NCI-H510A treated with DMSO at 0.1 percent for 48 hours (cell line): ENCODE data around the gene OR51L1.
A peak's percentile ranks its signal among the peaks of the same experiment; 100 is the strongest.
"Not testable (repeated sequence)": the region's sequence is repeated elsewhere in the genome, so short reads cannot be mapped to it uniquely, and the experiment has no call there.

ENCODE experiments used
- DNase-seq: peaks from one replicate; lab custom pipeline; 2025; lab: John Stamatoyannopoulos, UW

The OR51L1 gene, protein sequence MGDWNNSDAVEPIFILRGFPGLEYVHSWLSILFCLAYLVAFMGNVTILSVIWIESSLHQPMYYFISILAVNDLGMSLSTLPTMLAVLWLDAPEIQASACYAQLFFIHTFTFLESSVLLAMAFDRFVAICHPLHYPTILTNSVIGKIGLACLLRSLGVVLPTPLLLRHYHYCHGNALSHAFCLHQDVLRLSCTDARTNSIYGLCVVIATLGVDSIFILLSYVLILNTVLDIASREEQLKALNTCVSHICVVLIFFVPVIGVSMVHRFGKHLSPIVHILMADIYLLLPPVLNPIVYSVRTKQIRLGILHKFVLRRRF

DNA sequence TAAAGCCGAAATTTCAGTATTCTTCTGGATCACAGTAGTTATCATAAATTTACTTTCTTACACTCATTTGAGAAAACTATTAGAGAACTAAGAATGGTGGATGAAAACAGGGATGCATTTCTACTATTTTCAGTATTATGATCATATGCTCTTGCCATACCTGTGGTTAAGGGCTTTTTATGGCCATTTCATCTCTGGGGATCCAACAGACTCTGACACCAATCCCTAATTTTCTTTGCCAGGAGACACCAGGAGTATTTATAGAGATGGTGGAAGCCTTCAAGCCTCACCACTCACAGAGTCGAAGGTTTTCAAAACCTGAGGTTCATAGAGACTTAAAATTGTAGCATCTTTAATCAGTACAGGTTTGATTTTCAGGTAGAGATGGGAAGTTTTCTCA is at the start of gene OR51L1:
TSS of gene OR51L1 (plus strand) at position 301 of the 400 bp plus-strand sequence. CDS start 4,132 bp downstream, outside the sequence.
- no peak for DNase-seq

DNA sequence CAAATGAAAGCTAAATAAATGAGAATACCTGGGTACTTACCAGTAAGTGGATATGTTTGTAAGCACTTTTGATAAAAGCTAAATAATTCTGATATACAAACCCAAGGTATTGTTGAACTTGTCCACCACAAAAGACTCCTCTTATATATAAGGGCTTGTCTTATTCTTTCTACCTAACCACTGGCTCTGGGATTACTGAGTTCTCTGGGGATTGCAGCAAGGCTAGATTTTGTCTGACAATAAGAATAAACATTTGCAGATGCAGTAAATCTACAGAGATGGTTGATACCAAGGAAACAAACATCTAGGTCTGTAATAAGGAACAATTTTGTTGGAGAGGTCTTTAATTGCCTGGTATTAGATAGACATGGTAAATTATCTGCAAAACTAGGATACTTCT is 47.1 kb upstream of the OR51L1 start, which contains the start of gene OR51A4:
TSS of gene OR51A4 (minus strand) at position 101 of the 400 bp plus-strand sequence. CDS start 505 bp downstream, outside the sequence.
- DNase-seq: no peak

DNA sequence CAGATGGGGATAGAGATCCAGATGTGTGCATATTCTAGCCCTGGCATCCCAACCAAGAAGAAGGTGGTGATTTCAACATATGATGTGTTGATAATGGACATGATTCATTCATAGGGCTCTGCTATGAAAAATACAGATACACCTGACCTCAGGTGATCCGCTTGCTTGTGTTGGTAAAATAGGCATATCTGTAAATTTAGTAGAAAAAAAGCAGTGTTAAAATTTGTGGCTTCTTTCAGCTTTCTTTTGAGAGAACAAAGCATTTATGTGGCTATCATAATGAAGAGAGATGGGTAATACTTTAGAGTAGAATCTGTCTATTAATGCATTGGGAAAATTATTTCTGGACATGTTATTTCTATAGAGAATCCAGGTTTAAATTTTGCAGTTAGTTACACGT is 39.0 kb upstream of the OR51L1 start, which contains the start of gene OR51A2:
TSS of gene OR51A2 (minus strand) at position 101 of the 400 bp plus-strand sequence. CDS start at position 101, 0 bp downstream.
- not testable (repeated sequence) for DNase-seq

DNA sequence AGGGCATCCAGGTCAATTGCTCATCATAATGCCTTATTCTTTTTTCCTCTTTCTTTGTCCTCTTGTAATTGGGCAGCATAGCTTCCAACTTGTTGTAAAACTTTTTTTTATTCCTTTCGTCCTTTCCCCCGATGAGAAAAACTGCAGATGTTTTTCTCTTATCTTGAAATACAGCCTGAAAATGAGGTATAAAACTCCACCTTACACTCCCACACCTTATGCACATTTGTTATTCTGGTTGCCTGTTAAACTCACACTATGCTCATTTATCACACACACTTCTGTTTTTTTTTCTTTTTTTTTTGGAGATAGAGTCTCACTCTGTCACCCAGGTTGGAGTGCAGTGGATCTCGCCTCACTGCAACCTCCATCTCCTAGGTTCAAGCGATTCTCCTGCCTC is 37.3 kb upstream of the OR51L1 start:
- no peak for DNase-seq

DNA sequence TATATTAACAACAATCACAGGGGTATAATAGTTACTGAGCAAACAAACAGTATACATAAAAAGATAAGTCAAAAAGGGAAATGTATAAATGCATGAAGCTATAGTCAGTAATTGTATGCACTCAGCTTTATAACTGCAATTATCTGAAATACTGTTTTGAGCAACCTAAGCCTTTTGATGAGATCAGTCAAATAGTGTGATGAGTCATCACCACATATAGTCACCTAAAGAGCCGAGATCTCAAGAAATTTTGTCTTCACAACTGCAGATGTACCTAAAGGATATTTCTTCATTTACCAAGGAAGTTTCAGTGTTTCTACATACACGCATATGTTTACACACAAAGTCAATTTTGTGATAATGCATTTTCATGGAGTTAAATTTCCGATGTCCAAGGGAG is 33.8 kb upstream of the OR51L1 start:
- no peak for DNase-seq

DNA sequence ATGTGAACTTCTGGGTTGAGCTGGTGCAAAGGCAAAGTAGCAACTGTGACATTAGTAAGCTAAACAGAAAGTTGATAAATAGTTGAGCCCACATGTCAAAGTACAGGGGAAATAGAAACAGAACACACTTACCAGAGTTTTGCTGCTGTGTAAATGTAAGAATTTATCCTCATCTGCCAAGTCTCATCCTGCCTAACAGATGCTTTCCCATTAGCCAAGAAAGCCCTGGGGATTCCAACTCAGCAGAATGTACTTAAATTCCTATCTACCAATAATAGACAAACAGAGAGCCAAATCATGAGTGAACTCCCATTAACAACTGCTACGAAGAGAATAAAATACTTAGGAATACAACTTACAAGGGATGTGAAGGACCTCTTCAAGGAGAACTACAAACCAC is 31.8 kb upstream of the OR51L1 start:
- no peak for DNase-seq

DNA sequence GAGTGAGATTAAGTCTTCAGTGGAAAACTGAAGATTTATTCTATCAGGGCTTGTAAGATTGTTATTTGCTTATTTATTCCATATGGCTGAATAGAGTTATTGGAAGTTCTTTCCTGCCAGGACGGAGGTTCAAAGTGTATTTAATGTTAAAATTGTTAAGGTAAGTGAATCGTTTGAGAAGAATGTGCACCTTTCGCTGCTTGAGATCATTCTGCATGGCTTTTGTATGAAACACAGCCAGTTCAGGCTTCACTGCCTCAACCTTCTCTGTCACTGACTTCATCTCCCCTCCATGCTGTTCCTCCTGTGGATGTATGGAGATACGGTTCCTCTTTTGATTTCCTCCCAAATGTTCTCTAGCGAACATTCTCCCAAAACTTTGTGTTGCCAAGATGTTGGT is 19.2 kb upstream of the OR51L1 start:
- DNase-seq: no peak

DNA sequence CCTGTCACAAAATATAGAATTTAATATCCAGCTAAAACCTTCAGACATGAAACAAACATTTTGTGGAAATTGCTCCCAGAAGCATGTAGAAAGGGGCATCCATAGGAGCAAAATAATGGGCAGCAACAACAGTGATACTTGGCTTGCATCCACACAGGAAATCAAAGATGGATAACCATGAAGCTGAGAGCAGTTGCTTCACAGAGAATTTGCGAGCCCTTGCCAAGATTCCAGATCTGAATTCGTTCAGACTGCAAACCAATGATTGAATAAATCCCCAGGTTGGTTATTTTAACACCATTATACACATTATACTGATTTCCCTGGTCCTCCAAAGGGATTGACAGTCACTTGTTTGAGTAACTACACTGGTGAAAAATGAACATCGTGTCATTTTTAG is 15.6 kb upstream of the OR51L1 start:
- no peak for DNase-seq

DNA sequence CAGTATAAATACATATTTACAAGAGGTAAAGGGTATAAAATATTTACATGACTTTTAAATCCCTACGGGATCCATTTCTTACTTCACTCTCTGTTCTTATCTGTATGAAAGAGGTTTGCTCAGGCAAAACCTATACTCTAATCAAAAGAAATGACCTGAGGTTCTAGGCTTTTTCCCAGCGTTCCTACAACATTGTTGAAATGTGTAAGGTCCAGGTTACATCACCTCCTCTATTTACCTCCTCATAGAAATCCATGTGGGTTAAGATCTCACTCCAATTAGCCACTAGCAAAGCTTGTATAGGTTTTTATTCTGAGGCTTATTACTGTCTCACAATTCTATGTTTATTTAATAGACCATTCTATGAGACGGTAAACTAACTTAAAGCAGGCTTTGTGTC is 12.0 kb upstream of the OR51L1 start:
- no peak for DNase-seq

DNA sequence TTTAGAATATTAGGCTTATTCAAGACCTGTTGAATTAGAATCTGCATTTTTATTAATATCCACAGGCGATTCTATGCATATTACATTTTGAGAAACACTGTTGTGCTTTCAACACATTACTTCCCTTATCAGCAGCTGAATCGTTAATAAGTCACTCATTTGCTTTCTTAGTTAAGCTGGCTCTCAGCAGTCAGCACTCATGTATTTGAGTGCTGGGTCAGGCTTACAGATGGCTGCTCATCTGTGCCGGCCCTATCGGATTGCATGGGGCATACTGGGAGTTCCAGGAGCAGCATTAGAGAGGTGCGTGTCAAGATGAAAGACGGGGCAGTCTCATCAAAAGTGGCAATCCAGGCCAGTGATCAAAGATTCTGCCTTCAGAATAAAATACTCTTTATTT is 10.8 kb upstream of the OR51L1 start:
- no peak for DNase-seq

DNA sequence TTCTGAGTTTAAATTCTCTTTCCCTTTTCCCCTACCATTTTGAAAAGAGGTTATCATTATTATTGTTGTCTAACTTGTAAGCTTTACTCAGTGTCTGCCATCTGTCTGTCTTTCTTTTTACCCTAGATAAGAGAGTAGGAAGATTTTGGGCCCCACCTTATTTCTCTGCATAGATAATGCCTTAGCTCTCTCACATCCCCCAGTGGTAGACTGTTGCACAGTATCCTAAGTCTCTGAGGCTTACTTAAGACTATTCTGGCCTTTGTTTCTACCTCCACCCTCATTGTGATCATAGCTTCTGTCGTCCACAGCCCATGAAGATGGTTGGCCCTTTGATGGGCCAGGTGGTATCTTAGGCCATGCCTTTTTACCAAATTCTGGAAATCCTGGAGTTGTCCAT is 3.6 kb upstream of the OR51L1 start:
- no peak for DNase-seq

DNA sequence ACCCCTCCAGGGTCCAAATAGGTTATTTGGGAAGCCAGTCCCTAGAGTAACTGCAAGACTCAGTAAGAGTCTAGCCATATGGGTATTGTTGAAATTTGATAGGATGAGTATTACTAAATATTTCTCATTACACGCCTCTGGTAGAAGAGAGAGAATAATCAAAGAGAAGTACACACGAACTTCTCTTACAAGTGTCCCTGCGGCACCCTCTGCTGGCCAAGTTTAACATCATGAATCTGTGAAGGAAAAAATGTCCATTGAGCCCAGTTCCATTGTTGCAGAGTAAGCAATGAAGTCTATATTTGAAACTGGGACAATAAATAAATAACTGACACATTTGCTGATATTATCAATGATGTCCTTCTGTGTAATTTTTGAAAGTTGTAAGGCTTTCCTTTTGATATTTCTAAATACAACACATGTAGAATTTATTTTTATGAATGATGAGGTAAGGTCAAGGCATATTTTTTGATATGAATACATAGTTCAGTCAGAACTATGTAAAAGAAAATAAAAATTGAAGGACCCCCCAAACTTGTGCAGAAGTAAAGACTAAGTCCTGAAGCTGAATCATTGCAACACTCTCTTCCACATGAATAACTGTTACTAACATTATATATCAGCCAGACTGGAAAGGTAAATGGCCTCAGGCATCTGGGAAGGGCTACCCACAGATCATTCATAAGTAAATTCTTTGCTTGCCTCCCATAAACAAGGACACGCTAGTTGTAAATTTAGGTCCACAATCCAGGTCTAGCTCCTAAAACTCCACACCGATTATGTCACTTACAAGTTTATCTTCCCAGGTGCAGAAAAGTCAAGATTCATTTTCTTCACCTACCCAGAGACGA is 10.0 kb downstream of the OR51L1 start:
- DNase-seq: peak; percentile 78

DNA sequence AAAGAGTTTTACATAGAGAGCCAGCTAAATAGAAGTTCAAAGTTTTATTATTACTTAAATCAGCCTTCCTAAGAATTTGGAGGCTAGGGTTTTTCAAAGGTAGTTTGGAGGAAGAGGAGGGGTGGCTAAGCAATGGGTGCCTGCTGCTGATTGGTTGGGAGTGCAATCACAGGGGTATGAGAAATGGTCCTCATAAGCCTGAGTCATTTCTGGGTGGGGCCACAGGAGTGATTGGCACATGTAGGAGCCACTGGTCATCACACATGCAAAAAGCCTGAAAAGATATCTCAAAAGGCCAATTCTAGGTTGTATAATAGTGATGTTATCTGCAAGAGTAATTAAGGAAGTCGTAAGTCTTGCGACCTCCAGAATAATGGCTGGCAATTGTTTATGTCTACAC is 12.9 kb downstream of the OR51L1 start:
- DNase-seq: no peak

DNA sequence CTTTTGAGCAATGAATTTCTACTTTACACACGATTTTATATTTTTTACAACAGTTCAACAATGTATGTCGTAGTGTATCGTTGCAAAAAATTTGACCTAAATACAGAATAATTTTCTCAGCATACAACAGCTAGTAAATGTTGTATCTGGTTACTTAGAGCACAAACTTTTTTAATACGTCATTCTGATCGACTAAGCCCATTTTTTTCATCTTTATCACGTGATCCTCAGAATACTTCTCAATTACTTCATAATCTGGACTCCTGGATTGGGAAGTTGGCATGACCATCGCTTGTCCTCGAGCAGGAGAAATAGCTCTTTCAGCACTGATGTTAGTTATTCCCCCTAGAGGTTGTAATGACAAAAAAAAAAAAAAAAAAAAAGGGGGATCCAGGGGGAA is 16.6 kb downstream of the OR51L1 start:
- no peak for DNase-seq

DNA sequence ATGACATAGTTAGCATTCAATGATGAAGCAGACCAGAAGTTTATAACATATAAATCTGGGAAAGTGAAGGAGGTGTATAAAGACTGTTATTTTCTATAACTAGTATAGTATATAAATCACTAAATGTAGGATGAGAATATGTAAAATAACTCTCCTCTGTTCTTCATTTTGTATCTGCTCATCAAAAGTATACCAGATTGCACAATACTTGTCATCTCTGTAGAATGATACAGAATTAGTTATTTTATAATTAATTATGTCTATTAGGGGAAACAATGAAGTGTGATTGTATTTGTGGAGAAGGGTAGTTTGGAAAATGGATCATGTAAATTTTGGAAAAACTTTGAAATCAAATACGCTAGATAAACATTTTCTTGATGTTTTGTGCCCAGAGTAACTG is 18.4 kb downstream of the OR51L1 start:
- DNase-seq: no peak

DNA sequence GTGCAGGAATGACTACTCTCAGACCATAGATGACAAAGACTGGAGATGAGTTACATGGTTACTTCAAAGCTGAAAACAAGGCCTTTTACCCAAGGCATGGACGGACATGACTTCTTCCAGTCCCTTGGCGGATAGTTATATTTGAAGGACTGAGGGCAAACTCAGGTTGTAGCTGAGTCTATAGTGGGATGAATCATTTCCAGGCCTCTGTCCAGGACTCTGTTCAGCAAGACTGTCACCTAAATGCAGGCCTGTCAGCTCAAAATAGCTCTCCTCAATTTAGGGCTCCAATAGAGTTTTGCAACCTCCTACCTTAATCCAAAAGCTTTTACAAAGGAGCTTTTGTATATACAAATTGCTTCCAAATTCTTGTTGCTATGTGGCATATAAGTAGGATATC is 27.3 kb downstream of the OR51L1 start:
- no peak for DNase-seq

DNA sequence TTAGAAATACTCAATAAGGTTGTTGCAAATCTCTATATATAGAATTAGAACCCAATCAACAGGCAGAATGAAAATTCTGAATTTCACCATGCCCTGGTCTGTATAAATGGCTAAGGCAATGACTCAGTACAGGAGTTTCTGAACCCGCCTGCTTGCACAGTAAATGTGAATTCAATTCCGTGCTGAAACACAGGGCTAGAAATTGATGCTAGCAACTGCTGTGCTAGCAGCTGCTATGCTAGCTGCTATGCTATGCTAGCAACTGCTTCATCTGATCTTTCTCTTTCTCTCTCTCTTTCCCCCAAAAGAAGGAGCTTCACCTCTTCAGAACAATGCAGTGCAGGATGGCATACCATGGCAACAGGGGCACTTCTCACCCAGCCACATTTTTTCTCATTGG is 42.0 kb downstream of the OR51L1 start:
- no peak for DNase-seq

DNA sequence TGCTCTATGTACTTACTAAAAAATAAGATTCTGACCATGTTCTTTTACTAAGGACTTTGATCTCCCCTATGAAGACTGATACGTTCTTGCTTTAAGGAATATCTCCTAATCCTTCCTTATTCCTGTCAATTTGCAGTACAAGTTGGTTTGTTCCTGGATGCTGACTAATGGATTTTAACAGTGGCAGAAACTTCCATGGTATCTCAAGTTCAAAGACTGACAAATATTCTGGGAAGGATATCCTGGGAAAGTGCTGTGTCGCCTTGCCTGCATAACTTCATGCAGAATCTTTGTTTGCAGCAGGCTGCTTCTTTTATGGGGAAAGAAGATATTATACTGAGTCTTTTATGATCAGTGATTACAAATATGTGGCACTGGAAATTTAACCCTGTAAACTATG is 43.3 kb downstream of the OR51L1 start:
- no peak for DNase-seq

DNA sequence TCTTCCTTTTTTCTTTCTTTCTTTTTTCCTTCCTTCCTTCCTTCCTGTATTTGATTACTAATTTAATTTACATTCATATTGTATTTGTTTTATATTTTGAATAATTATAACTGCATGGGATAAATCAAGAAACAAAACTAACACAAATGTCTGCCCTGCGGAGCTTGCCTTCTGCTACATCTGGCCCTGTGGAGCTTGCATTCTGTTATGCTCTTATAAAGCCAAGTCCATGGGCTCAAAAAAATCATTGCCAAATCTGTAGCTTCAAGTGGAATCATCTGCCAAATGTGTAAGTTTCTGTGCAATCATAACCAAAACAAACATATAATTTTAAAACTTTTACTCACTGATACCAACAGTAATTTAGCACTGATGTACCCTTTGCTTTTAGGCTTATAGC is 43.7 kb downstream of the OR51L1 start:
- no peak for DNase-seq

DNA sequence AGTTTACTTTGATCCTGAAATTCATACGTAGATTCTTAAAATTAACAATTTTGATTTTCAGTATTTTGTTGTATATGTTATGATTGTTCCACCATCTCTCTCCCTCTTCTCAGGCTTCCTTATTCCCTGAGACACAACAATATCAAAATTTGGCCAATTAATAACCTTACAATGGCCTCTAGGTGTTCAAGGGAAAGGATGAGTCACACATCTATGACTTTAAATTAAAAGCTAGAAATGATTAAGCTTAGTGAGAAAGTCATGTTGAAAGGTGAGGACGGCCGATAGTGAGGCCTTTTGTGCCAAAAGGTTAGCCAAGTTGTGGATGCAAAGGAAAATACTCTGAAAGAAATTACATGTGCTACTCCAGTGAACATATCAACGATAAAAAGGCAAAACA is 46.2 kb downstream of the OR51L1 start:
- no peak for DNase-seq

DNA sequence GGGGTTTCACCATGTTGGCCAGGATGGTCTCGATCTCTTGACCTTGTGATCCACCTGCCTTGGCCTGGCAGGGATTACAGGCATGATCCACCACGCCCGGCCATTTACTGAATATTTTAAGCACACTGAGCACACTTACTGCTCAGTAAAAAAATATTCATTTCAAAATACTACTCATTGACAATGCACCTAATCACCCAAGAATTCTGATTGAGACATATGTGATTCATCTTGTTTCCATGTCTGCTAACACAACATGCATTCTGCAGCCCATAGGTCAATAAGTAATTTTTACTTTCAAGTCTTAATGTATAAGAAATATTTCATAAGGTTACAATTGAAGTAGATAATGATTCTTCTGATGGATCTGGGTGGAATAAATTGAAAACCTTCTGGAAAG is 47.4 kb downstream of the OR51L1 start:
- no peak for DNase-seq

DNA sequence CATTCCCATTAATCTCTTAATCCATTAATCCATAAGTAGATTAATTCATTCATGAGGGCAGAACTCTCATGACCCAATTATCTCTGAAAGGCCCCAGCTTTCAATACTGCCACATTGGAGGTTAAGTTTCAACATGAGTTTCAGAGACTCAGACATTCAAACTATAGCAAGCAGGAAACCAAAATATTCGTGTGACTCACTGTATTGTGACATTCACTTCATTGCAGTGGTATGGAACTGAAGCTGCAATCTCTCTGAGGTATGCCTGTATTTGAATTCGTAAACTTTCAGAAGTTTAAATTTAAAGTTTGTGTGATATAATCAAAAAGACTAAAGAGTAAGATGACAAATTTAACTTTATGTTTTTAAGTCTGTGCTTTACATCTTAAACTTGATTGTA is 48.7 kb downstream of the OR51L1 start:
- no peak for DNase-seq

DNA sequence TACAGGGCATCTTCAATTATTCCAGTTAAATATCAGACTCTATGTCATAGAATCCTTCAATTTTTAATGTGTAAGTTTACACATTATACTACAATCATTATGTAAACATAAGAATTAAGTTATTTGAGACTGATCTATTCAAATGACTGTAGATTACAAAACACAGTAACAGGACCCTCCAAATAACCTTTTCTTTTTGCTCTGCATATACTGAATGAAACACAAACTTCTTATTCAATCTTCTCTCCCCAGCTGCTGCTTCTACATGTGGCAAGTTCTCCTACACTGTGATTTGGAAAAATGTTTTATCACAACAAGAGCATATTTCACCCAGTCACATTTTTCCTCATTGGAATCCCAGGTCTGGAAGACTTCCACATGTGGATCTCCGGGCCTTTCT is 51.6 kb downstream of the OR51L1 start, which contains the start of gene OR52J3:
TSS of gene OR52J3 (plus strand) at position 301 of the 400 bp plus-strand sequence. CDS start at position 301, 0 bp downstream.
- no peak for DNase-seq
